B cell (primary cell): ENCODE results near the gene C1orf115.

Source experiments
- EZH2 ChIP-seq: IDR thresholded peaks from 2 replicates; pipeline ENCODE4 v1.6.1; 2012; ENCODE audit warnings: borderline replicate concordance, low read depth, mild to moderate bottlenecking, moderate library complexity, low read length; ENCODE audit not compliant: insufficient read depth, poor library complexity, severe bottlenecking
- TF ChIP-seq, protein P1 (sequence below): fragments of 200-600 bp; IDR thresholded peaks from one replicate; pipeline ENCODE4 v1.8.0; 2022; ENCODE audit warnings: antibody characterized with exemption, mild to moderate bottlenecking

DNA sequence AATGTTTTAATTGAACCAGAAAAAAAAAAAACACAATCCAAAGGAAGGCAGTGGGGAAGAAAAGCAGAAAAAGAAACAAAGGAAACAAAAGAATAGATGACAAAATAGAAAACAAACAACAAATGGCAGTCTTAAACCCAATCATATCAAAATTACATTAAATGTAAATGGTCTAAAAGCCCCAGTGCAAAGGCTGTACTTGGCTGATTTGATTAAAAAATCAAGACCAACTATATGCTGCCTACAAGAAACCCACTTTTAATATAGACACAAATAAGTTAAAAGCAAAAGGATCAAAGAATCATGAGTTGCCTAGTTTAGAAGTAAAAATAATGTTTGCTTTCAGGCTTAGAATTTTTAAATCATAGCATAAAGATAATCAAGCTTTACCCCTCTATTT, 19.8 kb upstream of the C1orf115 start:
- TF ChIP-seq, protein P1, sequence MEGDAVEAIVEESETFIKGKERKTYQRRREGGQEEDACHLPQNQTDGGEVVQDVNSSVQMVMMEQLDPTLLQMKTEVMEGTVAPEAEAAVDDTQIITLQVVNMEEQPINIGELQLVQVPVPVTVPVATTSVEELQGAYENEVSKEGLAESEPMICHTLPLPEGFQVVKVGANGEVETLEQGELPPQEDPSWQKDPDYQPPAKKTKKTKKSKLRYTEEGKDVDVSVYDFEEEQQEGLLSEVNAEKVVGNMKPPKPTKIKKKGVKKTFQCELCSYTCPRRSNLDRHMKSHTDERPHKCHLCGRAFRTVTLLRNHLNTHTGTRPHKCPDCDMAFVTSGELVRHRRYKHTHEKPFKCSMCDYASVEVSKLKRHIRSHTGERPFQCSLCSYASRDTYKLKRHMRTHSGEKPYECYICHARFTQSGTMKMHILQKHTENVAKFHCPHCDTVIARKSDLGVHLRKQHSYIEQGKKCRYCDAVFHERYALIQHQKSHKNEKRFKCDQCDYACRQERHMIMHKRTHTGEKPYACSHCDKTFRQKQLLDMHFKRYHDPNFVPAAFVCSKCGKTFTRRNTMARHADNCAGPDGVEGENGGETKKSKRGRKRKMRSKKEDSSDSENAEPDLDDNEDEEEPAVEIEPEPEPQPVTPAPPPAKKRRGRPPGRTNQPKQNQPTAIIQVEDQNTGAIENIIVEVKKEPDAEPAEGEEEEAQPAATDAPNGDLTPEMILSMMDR = no peak
- TF ChIP-seq EZH2 = no peak
